Stimulated activated naive CD8-positive, alpha-beta T cell treated with anti-CD3 and anti-CD28 coated beads, Interleukin-15, Interleukin-2, amounts not matched to agents 100 ng/mL and 50 ng/mL, for 24 hours (primary cell): ENCODE results near the gene TNFRSF25.

Experiments used
- H3K27ac Mint-ChIP-seq: one replicate; pipeline ENCODE4 v1.8.0; 2021; ENCODE audit warnings: mild to moderate bottlenecking, mixed read lengths
- H3K27me3 Mint-ChIP-seq: one replicate; pipeline ENCODE4 v1.8.0; 2021; ENCODE audit warnings: mixed read lengths
- H3K36me3 Mint-ChIP-seq: one replicate; pipeline ENCODE4 v1.8.0; 2021; ENCODE audit warnings: low read depth, mixed read lengths
- H3K4me1 Mint-ChIP-seq: one replicate; pipeline ENCODE4 v1.8.0; 2021; ENCODE audit warnings: low read depth, mixed read lengths
- H3K4me3 Mint-ChIP-seq: one replicate; pipeline ENCODE4 v1.8.0; 2021; ENCODE audit warnings: mild to moderate bottlenecking, mixed read lengths
- H3K9me3 Mint-ChIP-seq: one replicate; pipeline ENCODE4 v1.8.0; 2021; ENCODE audit warnings: mixed read lengths

TNFRSF25 gene

DNA sequence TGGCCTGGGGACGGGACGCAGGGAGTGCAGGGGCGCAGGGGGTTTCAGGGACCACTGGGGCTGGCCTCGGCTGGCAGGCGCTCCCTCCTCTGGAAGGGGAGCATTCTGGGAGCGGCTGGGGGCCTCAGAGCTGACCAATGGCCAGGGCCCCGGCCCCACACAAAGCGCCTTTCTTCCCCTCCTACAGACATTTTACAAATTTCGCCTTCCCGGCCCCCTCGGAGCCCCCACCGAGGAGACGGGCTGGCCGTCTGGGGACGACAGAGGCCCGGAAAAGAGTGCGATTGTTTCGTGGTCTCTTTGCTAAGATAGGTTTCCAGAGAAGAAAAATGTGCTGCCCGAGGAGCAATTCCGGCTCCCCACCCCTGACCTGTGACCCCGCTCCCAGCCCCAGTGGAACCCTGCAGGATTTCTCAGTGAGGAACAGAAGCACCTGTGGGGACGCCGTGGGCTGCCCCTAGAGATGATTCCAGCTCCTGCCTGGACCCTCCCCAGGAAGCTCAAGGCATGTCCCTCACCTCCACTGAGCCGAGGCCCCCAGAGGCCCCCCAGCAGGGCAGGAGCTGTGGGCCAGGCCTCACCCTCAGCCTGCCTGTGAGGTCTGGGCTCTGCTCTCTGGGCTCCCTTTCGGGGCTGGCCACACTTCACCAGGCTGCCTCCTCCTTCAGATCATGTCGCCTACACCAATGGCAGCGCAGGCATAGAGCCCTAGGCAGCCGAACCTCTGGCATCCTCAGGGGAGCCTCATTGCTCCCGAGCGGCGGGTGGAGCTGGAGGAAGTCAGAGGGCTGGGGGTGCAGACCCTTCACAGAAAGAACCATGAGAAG is 40.5 kb upstream of the TNFRSF25 start:
- Mint-ChIP-seq H3K27ac (no peak overlapping the region), H3K9me3 (no peaks in the 10 kb centered on the region), H3K4me1 (no peaks in the 10 kb centered on the region), H3K27me3 (no peaks in the 10 kb centered on the region), H3K4me3 (no peak overlapping the region), H3K36me3 (no peaks in the 10 kb centered on the region)

- Mint-ChIP-seq H3K27me3 (no peaks in the 10 kb centered on the region), H3K36me3 (no peaks in the 10 kb centered on the region), H3K27ac (no peak overlapping the region), H3K4me1 (no peaks in the 10 kb centered on the region), H3K4me3 (no peak overlapping the region), H3K9me3 (no peaks in the 10 kb centered on the region)
These were observed 39.6 kb upstream of the TNFRSF25 start for GRCh38 chr1:6505367-6506209.

GRCh38 chr1:6504887-6505286 is 38.9 kb upstream of the TNFRSF25 start:
- Mint-ChIP-seq H3K27me3 (no peaks in the 10 kb centered on the region), H3K4me1 (no peaks in the 10 kb centered on the region), H3K27ac (no peak overlapping the region), H3K36me3 (no peaks in the 10 kb centered on the region), H3K9me3 (no peaks in the 10 kb centered on the region), H3K4me3 (no peak overlapping the region)

- Mint-ChIP-seq H3K9me3 (no peaks in the 10 kb centered on the region), H3K36me3 (no peaks in the 10 kb centered on the region), H3K27me3 (no peaks in the 10 kb centered on the region), H3K27ac (no peak overlapping the region), H3K4me1 (no peaks in the 10 kb centered on the region), H3K4me3 (no peak overlapping the region)
These were observed 38.1 kb upstream of the TNFRSF25 start for GRCh38 chr1:6503884-6504602.

DNA sequence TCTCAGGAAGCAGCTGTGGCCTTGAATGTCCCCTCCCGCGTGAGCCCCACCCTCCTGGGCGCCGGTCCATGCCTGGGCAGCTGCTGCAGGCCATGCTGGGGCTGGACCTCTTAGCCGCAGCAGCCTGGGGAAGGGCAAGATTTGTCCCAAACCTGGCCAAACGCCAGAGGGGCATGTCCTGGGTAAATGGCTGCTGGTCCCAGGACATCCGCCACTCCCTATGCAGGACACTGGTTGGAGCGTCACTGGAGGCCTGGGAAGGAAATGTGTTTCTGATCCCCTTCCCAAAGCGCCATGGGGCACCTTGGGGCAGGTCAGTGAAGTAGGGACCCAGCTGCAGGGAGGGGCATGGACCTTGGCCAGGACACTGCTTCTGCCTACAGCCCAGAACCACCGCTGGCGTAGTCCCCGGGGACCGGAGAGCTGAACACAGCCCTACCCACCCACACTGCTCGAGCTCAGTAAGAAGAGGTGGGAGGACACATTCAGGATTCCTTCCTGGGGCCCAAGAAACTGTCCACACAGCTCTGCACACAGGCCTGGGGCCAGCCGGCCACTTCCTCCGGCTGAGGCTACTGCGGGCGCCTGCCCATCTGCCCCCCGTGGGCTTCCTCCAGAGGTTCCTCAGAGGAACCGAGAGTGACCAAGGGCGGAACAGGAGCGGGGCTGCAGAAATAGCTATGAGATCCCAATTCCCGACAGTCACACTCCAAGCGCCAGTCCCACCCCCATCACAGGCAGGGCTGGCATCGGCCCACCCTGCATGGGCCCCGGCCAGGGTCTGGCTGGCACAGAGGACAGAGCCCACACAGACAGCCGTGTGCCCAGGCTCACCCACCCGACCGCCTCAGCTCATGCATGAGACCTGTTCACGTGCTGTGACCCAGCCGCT is 36.3 kb upstream of the TNFRSF25 start:
- no peaks in the 10 kb centered on the region for H3K9me3 Mint-ChIP-seq
- peaks cover 6% of the 10 kb centered on the region for H3K4me1 Mint-ChIP-seq
- no peaks in the 10 kb centered on the region for H3K27me3 Mint-ChIP-seq
- H3K27ac Mint-ChIP-seq: no peak overlapping the region
- H3K36me3 Mint-ChIP-seq: no peaks in the 10 kb centered on the region
- H3K4me3 Mint-ChIP-seq: no peak overlapping the region

DNA sequence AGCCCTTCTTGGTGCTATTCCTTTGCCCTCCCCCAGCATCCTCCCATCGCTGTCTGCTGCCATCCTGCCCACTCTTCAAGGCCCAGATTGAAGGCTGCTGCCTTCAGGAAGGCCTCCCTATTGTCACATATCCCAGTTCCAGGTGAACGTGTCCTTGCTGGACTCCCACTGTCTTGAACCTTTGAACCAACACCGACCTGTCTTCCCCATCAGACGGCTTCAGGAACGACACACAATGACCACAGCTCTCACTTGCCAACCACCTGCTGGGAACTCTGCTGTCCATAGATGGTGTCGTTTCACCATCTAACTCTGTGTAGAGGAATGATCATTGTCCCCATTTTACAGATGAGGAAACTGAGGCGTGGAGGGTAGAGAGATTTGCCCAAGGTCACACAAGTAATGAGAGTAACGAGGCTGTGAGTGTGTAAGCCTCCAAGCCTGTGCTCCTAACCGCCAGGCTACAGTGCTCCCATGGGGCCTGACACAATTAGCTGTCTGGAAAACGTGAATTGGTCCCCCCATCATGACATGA is 35.4 kb upstream of the TNFRSF25 start:
- H3K4me3 Mint-ChIP-seq: no peak overlapping the region
- no peak overlapping the region for H3K27ac Mint-ChIP-seq
- H3K36me3 Mint-ChIP-seq: no peaks in the 10 kb centered on the region
- H3K27me3 Mint-ChIP-seq: no peaks in the 10 kb centered on the region
- H3K4me1 Mint-ChIP-seq: peaks cover 10% of the 10 kb centered on the region
- H3K9me3 Mint-ChIP-seq: no peaks in the 10 kb centered on the region

DNA sequence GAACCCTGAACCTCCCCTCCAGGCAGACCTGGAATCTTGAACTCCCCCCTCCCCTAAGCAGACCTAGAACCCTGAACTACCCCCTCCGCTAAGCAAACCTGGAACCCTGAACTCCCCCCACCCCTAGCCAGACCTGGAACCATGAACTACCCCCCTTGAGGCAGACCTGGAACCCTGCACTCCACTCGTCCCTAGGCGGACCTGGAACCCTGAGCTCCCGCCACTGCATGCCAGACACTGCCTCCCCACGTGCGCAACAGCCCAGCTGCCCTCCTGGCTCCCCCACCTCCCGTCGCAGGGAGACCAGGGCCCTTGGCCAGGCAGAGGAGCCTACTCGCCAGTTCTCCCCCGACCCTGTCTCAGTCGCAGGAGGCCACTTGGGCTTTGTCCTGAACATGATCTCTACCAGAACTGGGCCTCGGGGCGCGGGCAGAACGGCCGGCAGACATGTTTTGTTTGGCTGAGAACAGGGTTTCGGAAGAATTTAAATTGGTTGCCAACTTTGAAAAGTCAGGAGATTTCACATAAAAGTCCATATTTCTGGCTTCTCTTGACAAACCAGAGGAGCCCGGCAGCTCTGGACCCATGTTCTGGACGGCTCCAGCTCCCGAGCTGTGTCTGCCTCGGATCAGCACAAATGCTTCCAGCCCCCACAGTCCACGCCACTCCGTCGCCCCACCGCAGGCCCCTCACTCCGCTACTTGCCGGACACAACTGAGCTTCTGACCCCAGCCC is 34.7 kb upstream of the TNFRSF25 start:
- Mint-ChIP-seq H3K9me3 (no peaks in the 10 kb centered on the region), H3K27ac (no peak overlapping the region)

DNA sequence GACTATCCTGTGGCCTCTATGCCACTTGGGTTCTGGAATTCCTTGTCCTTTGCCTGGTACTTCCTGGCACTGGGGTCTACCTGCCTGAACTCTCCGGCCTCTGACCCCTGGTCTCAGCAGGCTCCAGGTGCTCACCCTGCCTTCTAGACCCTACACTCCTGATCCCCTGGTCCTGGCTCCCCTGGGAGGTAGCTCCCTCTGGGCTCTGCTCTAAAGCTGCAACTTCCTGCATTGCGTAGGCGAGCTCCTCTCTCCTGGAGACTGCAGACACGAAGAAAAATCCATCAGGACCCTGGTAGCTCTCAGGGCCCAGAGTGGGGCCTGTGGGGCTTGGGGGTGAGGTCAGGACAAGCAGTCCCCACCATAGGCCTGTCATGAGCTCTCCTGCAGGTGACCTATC is 33.3 kb upstream of the TNFRSF25 start:
- H3K4me3 Mint-ChIP-seq: no peak overlapping the region
- H3K9me3 Mint-ChIP-seq: no peaks in the 10 kb centered on the region
- H3K27me3 Mint-ChIP-seq: no peaks in the 10 kb centered on the region
- H3K36me3 Mint-ChIP-seq: no peaks in the 10 kb centered on the region
- peaks cover 16% of the 10 kb centered on the region for H3K4me1 Mint-ChIP-seq
- H3K27ac Mint-ChIP-seq: no peak overlapping the region

More for the DNA sequence above, 34.7 kb upstream of the TNFRSF25 start:
- H3K4me1 Mint-ChIP-seq: peaks cover 15% of the 10 kb centered on the region
- no peak overlapping the region for H3K4me3 Mint-ChIP-seq
- H3K27me3 Mint-ChIP-seq: no peaks in the 10 kb centered on the region
- no peaks in the 10 kb centered on the region for H3K36me3 Mint-ChIP-seq

DNA sequence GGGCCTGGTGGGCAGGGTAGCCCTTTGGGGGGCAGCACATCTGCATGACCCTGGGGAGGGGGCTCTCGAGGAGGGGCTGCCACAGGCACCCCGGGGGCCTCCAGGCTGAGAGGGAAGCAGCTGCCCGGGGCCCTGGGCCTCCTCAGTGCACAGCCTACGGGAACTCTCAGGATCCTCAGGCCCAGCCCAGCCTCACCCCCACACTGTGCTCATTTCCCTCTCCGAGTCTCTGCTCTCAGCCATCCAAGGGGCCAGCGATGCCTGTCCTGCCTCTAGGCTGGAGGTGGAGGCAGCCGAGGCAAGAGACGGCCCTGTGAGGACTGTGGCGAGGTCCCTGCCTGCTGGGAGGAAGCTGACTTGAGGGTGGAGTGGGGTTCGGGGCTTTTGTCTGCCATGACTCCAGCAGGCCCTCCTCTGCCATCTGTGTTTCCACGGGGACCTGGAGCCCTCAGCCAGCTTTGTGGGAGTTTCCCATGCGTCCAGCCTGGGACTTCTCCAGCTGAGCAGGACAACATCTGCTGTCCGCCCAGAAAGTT is 32.7 kb upstream of the TNFRSF25 start:
- Mint-ChIP-seq H3K4me3 (no peak overlapping the region), H3K27me3 (no peaks in the 10 kb centered on the region), H3K27ac (no peak overlapping the region), H3K9me3 (no peaks in the 10 kb centered on the region), H3K4me1 (peaks cover 16% of the 10 kb centered on the region), H3K36me3 (no peaks in the 10 kb centered on the region)

DNA sequence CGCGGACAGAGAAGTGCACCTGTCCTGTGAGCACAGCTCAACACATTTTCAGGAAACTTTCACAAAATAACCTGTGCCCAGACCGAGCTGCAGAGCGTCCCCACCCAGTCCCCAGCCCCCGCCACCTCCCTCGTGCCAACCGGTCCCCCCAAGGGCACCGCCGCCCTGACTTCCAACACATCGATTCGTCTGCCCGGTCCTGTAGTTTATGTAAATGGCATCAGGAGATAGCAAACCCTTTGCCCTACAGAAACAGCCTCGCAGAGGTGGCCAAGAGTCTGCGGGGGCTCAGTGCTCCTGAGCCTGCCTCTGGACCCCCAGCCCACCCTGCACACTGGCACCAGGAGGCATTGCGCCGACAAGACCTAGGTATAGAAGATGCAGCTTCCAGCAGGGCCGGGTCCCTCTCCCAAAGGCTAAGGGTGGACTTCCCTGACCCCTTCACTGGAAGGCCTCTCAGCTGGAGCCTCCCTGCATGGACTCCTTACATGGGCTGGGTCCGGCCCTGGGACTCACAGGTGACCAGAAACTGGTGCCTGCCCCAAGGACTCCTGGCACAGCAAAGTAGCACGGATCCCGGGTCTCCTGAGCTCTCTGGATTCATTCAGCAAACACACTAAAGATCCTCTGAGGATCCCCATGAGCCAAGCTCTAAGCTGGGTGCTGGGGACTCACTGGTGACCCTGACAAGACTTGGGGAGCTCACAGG is 32.0 kb upstream of the TNFRSF25 start:
- Mint-ChIP-seq H3K4me3 (peak overlapping the region; percentile 71), H3K27me3 (no peaks in the 10 kb centered on the region), H3K27ac (no peak overlapping the region), H3K36me3 (no peaks in the 10 kb centered on the region), H3K4me1 (peaks cover 20% of the 10 kb centered on the region), H3K9me3 (no peaks in the 10 kb centered on the region)

DNA sequence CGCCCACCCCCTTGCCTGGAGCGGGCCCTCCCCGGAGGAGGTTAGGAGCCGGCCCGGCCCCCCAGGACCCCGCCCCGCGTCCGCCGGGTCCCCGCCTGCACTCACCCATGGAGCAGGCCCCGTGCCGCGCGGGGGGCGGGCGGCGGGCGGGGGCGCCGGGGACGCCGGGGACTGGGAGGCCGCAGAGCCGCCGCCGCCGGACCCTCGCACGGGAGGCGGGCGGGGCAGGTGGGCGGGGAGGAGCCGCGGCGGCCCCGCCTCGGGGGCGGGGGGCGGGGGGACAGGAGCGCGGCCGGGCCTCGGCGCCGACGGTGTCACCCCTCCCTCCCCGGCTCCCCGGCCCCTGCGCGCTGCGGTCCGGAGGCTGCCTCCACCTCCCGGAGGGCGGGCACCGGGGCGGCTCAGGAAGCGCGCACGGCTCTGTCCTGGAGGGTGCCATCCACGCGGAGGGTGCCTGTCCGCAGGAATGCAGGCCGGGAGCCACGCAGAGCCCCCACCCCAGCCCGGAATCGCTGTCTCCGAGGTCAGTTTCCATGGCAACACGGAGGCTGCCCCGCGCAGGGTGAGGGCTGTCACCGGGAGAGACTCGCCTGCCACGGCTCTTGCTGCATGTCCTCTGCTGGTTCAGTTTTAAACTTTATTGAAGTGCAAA is 31.4 kb upstream of the TNFRSF25 start:
- no peak overlapping the region for H3K27ac Mint-ChIP-seq
- no peaks in the 10 kb centered on the region for H3K27me3 Mint-ChIP-seq
- H3K36me3 Mint-ChIP-seq: no peaks in the 10 kb centered on the region
- H3K9me3 Mint-ChIP-seq: no peaks in the 10 kb centered on the region
- peak overlapping the region; percentile 71 for H3K4me3 Mint-ChIP-seq
- H3K4me1 Mint-ChIP-seq: peaks cover 22% of the 10 kb centered on the region

- H3K36me3 Mint-ChIP-seq: no peaks in the 10 kb centered on the region
These were observed 30.9 kb upstream of the TNFRSF25 start for GRCh38 chr1:6496890-6497214.

DNA sequence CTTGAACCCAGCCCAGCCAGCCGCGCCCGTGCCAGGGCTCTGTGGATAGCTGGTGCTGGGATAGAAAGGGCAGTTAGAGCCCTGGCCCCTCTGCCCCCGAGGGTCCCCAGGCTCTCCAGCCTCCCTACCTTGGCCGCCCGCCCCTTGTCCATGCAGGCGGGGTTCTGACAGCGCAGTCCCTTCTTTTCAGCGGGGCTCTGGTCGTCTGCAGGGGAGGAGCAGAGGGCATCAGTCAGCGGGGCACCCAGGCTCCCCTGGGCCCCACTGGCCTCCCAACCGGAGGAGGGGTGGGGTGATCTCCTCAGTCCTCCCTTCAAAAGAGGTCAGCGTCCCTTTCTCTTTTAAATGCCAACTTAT is 30.4 kb upstream of the TNFRSF25 start:
- peak overlapping the region; percentile 23 for H3K4me3 Mint-ChIP-seq
- no peaks in the 10 kb centered on the region for H3K36me3 Mint-ChIP-seq
- H3K27ac Mint-ChIP-seq: no peak overlapping the region
- no peaks in the 10 kb centered on the region for H3K9me3 Mint-ChIP-seq
- peaks cover 29% of the 10 kb centered on the region for H3K4me1 Mint-ChIP-seq
- H3K27me3 Mint-ChIP-seq: no peaks in the 10 kb centered on the region

More at GRCh38 chr1:6496890-6497214, 30.9 kb upstream of the TNFRSF25 start:
- H3K4me1 Mint-ChIP-seq: peaks cover 24% of the 10 kb centered on the region
- H3K4me3 Mint-ChIP-seq: no peak overlapping the region
- H3K27ac Mint-ChIP-seq: no peak overlapping the region
- H3K9me3 Mint-ChIP-seq: no peaks in the 10 kb centered on the region
- no peaks in the 10 kb centered on the region for H3K27me3 Mint-ChIP-seq
